Erythroblast (primary cell): Measurements from ENCODE around the gene TSHB.

Experiments used
- GATA1 ChIP-seq: IDR thresholded peaks from 2 replicates; pipeline ENCODE4 v1.6.1; 2011; ENCODE audit warnings: low read depth, mild to moderate bottlenecking, control low read depth, low read length, moderate library complexity
- POLR2A ChIP-seq: IDR thresholded peaks from 2 replicates; pipeline ENCODE4 v1.6.1; 2011; ENCODE audit warnings: mild to moderate bottlenecking, low read length

DNA sequence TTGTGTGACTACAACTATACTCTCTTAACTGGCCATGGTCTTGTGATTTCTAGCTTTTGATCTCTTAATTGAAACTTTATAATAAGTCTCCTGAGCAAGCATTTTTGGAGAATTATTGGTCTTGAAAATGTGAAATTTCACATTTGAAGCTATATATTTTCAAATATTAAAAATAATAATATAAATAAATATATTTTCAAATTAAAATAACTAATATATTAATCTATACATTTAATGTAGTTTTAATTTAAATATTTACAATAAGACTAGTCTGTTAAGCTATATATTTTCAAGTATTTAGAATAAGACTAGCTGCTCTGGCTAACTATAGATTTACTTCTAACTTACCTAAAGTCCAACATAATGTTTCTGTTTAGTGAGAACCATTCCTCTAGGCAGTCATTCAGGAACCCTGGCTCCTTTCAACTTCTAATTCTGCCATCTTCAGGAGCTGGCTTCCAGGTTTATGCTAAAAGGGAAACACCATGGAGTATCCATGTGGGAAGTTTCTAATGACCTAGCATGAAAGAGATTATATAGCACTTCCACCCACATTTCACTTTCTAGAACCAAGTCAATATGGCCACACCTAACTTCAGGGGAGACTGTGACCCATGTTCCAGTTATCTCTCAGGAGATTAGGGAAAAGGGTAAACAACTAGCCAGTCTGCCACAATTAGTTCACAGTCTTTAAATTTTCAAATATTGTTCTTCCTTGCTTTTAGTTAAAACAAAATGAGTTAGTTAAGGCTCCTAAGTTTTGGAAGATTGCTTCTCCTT is 31.9 kb upstream of the TSHB start:
- TF ChIP-seq POLR2A (no peak), GATA1 (no peak)
